Activated CD4-positive, alpha-beta T cell treated with anti-CD3 and anti-CD28 coated beads, Interleukin-2, amount 50 U/mL, for 48 hours (primary cell): Measurements from ENCODE around the gene RAPGEF5.

Experiments used
- DNase-seq, 2 experiments: peaks; one replicate each; pipeline ENCODE4 v3.0.0-alpha.2; 2020

RAPGEF5 gene

GRCh38 chr7:22375359-22376048, 18.6 kb upstream of the RAPGEF5 start:
- no peak for DNase-seq

DNA sequence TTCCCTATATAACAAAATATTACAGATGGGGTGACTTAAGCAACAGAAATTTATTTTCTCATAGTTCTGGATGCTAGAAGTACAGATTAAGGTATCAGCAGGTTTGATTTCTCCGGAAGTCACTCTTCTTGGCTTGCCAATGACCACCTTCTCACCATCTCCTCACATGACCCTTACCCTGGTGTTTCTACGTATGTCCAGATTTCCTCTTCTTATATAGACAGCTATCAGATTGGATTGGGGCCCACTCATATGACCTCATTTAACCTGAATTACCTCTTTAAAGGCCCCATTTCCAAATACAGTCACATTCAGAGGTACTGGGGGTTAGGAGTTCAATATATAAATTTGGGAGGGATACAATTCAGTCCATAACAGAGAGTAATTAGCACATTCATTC, 17.0 kb upstream of the RAPGEF5 start:
- DNase-seq, result no peak

DNA sequence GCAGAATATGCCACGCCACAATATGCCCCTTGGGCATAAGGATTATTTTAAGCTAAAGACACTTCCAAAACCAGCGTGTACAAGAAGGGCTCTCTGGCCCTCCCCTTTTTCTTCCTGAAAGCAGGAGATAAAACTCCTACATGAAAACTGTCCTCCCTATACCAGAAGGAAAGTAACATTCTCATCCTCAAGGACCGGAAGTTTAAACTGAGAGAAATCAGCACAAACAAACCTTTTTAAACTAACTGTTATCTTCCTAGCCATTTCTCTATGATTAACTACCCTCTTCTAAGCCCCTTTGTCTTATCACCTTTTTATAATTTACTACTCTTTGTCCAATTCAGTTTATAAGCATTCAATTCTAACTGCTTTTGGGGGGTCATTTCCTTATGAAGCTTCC, 16.4 kb upstream of the RAPGEF5 start:
- DNase-seq, result no peak

DNA sequence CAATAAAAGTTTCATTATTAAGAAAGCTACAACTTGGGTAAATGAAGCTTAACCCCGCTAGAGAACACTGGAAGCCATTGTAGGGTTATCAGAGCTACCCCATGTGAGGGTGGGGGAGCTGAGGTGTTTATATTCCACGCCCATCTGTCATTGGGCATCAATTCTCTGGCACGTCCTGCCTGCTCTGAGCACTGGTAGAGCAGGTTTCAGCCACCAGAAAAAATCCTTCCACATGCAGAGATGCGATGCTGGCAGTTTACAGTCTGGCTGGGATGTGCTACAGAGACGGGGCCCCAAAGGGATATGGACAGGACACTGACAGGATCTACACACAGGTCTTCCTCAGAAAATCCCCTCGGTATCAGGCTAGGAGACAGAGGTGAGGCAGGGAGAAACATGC, 15.9 kb upstream of the RAPGEF5 start:
- DNase-seq, result no peak

DNA sequence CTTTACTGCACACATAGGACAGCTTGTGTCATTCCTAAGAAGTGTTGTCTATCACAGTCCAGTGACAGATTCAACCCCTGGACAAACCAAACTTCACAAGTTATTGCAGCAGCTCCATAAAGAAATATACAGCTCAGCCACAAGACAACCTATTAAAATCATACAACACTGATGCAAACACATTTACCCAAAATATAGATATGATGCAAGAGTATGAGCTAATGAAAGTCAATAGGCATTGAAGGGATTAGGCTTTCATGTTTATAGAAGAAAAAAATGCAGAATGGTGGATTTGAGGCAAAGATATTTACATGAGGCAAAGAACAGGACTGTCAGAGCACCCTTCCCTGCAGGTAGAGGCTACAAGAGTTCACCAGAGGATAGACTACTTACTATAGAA, 14.9 kb upstream of the RAPGEF5 start:
- no peak for DNase-seq

- no peak for DNase-seq
Measured at GRCh38 chr7:22364900-22365299, 7.9 kb upstream of the RAPGEF5 start.

GRCh38 chr7:22363756-22364422, 6.9 kb upstream of the RAPGEF5 start:
- DNase-seq, result no peak

- DNase-seq, result no peak
Measured at GRCh38 chr7:22361795-22362194, 4.8 kb upstream of the RAPGEF5 start.

- DNase-seq, result no peak
Measured at GRCh38 chr7:22361320-22361719, 4.4 kb upstream of the RAPGEF5 start.

- DNase-seq, result no peak
Measured at GRCh38 chr7:22358820-22359697, 2.1 kb upstream of the RAPGEF5 start.

- DNase-seq, result no peak
Measured at GRCh38 chr7:22357311-22358175, 589 bp upstream of the RAPGEF5 start.

DNA sequence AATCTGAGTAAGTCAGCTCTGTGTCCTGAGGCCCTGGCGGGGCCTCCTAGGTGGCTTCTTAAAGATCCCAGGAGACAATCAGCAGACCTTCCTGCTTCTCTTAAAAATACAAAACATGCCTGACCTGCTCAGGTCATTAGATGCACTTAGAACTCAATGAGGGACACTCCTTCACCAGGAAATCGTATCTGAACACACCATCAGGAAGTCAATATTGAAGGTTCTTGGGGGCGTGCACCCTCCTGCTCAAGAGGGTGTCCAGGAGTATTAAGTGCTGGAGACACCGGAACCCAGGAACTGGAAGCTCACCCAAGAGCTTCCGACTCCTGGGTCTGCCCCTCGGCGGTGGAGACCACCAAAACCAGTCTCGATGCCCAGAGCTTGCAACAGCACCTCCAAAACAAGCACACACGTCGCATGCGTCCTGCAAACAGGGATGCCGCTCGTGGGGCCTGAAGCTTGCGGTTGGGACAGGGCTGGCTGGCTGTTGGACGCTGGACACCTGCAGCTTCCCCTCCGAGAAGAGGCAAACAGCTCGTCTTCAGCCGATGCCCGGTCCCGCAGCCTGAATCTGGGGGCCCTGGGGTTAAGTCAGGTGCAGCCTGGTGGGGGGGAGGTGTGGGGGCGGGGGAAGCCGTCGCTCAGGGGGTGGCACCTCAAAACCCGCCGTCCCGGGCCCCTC, 803 bp downstream of the RAPGEF5 start:
- no peak for DNase-seq

DNA sequence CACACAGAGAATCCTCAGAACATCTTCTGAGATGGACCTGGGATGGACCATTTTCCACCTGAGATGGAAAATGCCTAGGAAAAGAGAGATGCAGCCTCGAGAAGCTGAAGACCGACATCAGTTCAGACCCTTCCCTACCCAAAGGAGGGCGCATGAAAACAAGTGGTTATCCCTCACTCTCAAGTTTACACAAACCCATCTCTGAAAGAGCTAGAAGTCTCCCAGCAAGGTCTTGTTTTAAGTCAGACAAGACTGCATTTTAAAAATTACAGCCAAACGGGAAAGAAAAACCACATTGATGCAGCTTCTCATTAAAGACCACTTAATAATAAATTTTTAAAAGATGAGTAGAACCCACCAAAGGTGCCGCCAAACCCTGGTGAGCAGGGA, 1.3 kb downstream of the RAPGEF5 start:
- DNase-seq, result no peak

- DNase-seq, result no peak
Measured at GRCh38 chr7:22354462-22354861, 2.5 kb downstream of the RAPGEF5 start.

DNA sequence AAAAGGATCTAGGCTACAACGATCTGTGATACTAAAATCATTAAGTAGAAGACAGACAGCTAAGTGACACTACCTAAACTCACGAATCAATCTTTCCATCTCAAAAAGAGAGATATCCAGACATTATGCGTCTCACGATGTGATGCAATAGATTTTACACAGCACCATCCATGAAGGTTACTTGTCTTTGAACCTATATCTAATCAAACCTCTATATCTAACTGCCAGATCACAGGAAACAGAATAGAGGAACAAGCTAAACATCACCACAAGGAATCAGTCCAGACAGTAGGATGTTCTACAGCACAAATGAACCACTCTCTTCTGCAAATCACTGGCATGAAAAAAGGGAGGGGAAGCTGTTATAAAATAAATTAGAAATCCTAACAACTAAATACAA, 4.1 kb downstream of the RAPGEF5 start:
- no peak for DNase-seq

GRCh38 chr7:22351878-22352277, 5.1 kb downstream of the RAPGEF5 start:
- no peak for DNase-seq

- no peak for DNase-seq
Measured at GRCh38 chr7:22351329-22351692, 5.6 kb downstream of the RAPGEF5 start.

- DNase-seq, result no peak
Measured at GRCh38 chr7:22350466-22351328, 6.3 kb downstream of the RAPGEF5 start.

DNA sequence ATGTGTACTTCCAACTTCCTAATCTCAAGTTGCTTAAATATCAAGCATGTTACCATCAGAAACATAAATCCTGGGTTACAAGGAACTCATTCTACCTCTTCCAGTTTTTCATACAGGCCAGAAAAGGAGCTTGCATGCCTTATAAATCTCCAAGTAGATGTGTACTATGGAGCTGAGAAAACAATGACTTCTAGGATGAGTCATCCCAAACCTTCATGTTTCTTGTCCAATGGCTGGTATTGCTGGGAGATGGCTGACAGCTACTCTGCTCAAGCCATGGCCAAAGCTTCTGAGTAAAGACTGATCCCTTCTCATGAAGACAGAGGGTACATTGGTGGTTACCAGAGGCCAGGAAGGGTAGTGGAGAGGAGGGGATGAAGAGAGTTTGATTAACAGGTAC, 8.6 kb downstream of the RAPGEF5 start:
- DNase-seq, result no peak

DNA sequence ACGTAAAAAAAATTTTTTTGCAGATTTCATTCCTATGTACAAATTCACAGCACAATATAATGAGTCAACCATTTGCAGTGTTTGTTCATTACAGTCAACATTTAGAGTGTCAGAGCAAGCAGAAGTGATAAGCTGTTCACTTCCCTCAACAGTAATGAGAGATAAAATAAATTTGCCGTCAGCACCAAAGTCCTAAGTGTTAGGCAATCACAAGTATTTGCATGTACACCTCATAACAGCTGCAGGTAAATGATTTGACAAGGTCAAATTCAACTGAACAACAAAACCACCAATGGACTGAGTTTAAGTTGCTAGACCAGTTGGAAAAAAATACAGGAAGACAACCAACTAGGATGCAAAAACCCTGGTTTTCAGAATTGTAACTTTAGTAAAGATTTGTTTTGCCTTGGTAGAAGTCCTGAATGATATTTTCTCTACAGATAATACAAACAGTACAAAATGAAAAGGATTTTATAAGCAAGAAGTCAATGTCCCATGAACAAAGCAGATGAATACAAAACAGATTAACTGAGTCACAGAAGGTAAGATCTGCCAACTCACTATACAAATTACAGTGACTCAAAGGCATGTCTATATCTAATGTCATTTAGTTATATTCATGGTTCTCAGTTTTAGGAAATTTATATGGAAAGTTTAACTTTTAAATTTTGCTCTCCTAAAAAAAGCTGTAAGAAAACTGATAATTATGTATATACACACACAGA, 10.4 kb downstream of the RAPGEF5 start:
- no peak for DNase-seq

GRCh38 chr7:22344655-22345054, 12.3 kb downstream of the RAPGEF5 start:
- no peak for DNase-seq
